ENCODE measurements around the gene SHC2. TPM values are rescaled to one million over a fixed set of nuclear protein-coding genes. Genes with fewer than 3 reads are reported as not detected.
A peak's percentile ranks its signal among the peaks of the same experiment; 100 is the strongest.

SHC2 gene
- total and polyA plus RNA-seq, 2 of the 13 experiments (the other 11 are each of a cell fraction or from before 2014, with no cell fraction given), result 9.0 to 18.3 TPM

DNA sequence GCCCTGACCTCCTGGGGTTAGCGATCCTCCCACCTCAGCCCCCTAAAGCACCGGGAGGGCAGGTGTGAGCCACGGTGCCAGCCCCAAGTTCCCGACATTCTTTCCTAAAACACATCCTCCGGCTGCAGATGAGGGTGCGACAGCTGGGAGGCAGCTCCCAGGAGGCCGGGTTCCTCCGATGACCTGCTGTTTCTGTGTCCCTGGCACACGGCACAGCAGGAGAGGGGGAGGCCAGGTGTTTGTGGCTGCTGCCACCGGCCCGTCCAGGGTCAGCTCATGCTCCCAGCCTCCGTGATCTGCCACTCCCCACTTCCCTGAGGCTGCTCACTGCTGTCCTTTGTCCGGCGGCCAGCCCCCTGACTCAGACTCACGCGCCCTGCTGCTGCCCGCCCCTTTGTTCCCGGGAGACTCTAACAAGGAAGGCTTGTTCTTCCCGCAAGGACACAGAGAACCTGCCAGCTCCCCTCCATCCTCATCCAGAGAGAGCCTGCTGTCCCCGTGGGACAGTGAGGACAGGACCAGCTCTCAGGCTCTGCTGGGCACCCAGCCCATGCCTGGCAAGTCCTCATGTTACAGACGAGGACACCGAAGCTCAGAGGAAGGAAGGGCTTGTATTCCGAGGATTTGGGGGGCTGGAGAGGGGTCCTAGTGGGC lies 24.9 kb upstream of the SHC2 start (continued):
- TF ChIP-seq CBX1 (IDR thresholded peaks at IDR 0.05; ENCODE audit: low read depth) (no peak), ELF3 (CRISPR knock-in tag; IDR thresholded peaks at IDR 0.05) (peak; percentile 65), NFKB2 (CRISPR knock-in tag; IDR thresholded peaks at IDR 0.05; ENCODE audit: borderline replicate concordance) (peak; percentile 6; the same call in 1 of the 2 replicates), KAT8 (CRISPR knock-in tag; IDR thresholded peaks at IDR 0.05) (0 out of 2 replicates have a peak, but pooled peaks have one; percentile 54), TAF15 (IDR thresholded peaks at IDR 0.05; ENCODE audit: low read depth, low read length, poor library complexity, severe bottlenecking) (no peak), ATF1 (CRISPR knock-in tag; IDR thresholded peaks at IDR 0.05) (no peak), MYC (CRISPR knock-in tag; IDR thresholded peaks at IDR 0.05; ENCODE audit: borderline replicate concordance) (peak; percentile 51; the same call in 1 of the 2 replicates), SP5 (CRISPR knock-in tag; IDR thresholded peaks at IDR 0.05; ENCODE audit: borderline replicate concordance, low read depth) (peak; percentile 84; the same call in 1 of the 2 replicates), CCAR2 (optimal IDR thresholded peaks at IDR 0.05; ENCODE audit: low read depth, low read length) (no peak), ZNF547 (CRISPR knock-in tag; IDR thresholded peaks at IDR 0.05) (0 out of 2 replicates have a peak, but pooled peaks have one; percentile 27), NPAS2 (CRISPR knock-in tag; IDR thresholded peaks at IDR 0.05; ENCODE audit: borderline replicate concordance) (no peak), RXRA (CRISPR knock-in tag; IDR thresholded peaks at IDR 0.05) (peak; percentile 60)
- TF ChIP-seq, protein P1, sequence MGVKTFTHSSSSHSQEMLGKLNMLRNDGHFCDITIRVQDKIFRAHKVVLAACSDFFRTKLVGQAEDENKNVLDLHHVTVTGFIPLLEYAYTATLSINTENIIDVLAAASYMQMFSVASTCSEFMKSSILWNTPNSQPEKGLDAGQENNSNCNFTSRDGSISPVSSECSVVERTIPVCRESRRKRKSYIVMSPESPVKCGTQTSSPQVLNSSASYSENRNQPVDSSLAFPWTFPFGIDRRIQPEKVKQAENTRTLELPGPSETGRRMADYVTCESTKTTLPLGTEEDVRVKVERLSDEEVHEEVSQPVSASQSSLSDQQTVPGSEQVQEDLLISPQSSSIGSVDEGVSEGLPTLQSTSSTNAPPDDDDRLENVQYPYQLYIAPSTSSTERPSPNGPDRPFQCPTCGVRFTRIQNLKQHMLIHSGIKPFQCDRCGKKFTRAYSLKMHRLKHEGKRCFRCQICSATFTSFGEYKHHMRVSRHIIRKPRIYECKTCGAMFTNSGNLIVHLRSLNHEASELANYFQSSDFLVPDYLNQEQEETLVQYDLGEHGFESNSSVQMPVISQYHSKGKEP (CRISPR knock-in tag; IDR thresholded peaks at IDR 0.05), result no peak
- TF ChIP-seq, protein P2, sequence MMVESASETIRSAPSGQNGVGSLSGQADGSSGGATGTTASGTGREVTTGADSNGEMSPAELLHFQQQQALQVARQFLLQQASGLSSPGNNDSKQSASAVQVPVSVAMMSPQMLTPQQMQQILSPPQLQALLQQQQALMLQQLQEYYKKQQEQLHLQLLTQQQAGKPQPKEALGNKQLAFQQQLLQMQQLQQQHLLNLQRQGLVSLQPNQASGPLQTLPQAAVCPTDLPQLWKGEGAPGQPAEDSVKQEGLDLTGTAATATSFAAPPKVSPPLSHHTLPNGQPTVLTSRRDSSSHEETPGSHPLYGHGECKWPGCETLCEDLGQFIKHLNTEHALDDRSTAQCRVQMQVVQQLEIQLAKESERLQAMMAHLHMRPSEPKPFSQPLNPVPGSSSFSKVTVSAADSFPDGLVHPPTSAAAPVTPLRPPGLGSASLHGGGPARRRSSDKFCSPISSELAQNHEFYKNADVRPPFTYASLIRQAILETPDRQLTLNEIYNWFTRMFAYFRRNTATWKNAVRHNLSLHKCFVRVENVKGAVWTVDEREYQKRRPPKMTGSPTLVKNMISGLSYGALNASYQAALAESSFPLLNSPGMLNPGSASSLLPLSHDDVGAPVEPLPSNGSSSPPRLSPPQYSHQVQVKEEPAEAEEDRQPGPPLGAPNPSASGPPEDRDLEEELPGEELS (CRISPR knock-in tag; IDR thresholded peaks at IDR 0.05), result 0 out of 2 replicates have a peak, but pooled peaks have one; percentile 18
- TF ChIP-seq, protein P3, sequence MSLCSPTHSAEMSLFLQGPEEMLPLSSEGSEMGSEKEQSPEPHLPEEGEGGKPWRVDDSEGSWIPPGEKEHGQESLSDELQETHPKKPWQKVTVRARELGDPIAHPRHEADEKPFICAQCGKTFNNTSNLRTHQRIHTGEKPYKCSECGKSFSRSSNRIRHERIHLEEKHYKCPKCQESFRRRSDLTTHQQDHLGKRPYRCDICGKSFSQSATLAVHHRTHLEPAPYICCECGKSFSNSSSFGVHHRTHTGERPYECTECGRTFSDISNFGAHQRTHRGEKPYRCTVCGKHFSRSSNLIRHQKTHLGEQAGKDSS (CRISPR knock-in tag; IDR thresholded peaks at IDR 0.05; ENCODE audit: borderline replicate concordance, low read depth), result peak; percentile 13; the same call in 1 of the 2 replicates
- TF ChIP-seq, protein P4, sequence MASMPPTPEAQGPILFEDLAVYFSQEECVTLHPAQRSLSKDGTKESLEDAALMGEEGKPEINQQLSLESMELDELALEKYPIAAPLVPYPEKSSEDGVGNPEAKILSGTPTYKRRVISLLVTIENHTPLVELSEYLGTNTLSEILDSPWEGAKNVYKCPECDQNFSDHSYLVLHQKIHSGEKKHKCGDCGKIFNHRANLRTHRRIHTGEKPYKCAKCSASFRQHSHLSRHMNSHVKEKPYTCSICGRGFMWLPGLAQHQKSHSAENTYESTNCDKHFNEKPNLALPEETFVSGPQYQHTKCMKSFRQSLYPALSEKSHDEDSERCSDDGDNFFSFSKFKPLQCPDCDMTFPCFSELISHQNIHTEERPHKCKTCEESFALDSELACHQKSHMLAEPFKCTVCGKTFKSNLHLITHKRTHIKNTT (CRISPR knock-in tag; IDR thresholded peaks at IDR 0.05), result no peak
- TF ChIP-seq, protein P5, sequence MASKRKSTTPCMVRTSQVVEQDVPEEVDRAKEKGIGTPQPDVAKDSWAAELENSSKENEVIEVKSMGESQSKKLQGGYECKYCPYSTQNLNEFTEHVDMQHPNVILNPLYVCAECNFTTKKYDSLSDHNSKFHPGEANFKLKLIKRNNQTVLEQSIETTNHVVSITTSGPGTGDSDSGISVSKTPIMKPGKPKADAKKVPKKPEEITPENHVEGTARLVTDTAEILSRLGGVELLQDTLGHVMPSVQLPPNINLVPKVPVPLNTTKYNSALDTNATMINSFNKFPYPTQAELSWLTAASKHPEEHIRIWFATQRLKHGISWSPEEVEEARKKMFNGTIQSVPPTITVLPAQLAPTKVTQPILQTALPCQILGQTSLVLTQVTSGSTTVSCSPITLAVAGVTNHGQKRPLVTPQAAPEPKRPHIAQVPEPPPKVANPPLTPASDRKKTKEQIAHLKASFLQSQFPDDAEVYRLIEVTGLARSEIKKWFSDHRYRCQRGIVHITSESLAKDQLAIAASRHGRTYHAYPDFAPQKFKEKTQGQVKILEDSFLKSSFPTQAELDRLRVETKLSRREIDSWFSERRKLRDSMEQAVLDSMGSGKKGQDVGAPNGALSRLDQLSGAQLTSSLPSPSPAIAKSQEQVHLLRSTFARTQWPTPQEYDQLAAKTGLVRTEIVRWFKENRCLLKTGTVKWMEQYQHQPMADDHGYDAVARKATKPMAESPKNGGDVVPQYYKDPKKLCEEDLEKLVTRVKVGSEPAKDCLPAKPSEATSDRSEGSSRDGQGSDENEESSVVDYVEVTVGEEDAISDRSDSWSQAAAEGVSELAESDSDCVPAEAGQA (IDR thresholded peaks at IDR 0.05; ENCODE audit: low read depth), result no peak
- TF ChIP-seq, protein P5 (CRISPR knock-in tag; IDR thresholded peaks at IDR 0.05; ENCODE audit: borderline replicate concordance), result 0 out of 2 replicates have a peak, but pooled peaks have one; percentile 18
